SK-N-SH treated with all-trans-retinoic acid at 6 μM for 48 hours (cell line): ENCODE data around the gene UGT1A10.

Source experiments
- ATAC-seq: fragments of 200-7000 bp; cut with Tn5 transposase; 3 replicates; pipeline ENCODE4 v1.9.1; 2020; ENCODE audit warnings: mild to moderate bottlenecking, moderate library complexity
- ARNTL ChIP-seq: fragments of 450-650 bp; formaldehyde crosslinking; IDR thresholded peaks from 2 replicates; pipeline ENCODE4 v1.5.0; 2020; ENCODE audit warnings: low read depth, mild to moderate bottlenecking, moderate library complexity, borderline replicate concordance
- CREB5 ChIP-seq: fragments of 250-450 bp; sonication (Bioruptor Pico); IDR thresholded peaks from 2 replicates; pipeline ENCODE4 v1.5.1; 2020; ENCODE audit warnings: low read depth, mild to moderate bottlenecking, moderate library complexity
- CSDC2 ChIP-seq: fragments of 250-450 bp; sonication (Bioruptor Pico); IDR thresholded peaks from 2 replicates; pipeline ENCODE4 v1.5.0; 2020; ENCODE audit warnings: mild to moderate bottlenecking, moderate library complexity
- ESRRG ChIP-seq: fragments of 250-450 bp; sonication (Bioruptor Pico); IDR thresholded peaks from 2 replicates; pipeline ENCODE4 v1.6.1; 2021; ENCODE audit warnings: mild to moderate bottlenecking
- GLIS3 ChIP-seq: fragments of 250-450 bp; sonication (Bioruptor Pico); IDR thresholded peaks from 2 replicates; pipeline ENCODE4 v1.5.0; 2020; ENCODE audit warnings: mild to moderate bottlenecking, moderate library complexity
- ISL1 ChIP-seq: fragments of 250-450 bp; sonication (Bioruptor Pico); IDR thresholded peaks from 2 replicates; pipeline ENCODE4 v2.1.2; 2022; ENCODE audit warnings: mild to moderate bottlenecking, moderate library complexity
- PATZ1 ChIP-seq: fragments of 250-450 bp; sonication (Bioruptor Pico); IDR thresholded peaks from 2 replicates; pipeline ENCODE4 v1.8.0; 2020; ENCODE audit warnings: mild to moderate bottlenecking, moderate library complexity, borderline replicate concordance
- POU6F1 ChIP-seq: fragments of 250-450 bp; sonication (Bioruptor Pico); IDR thresholded peaks from 2 replicates; pipeline ENCODE4 v1.8.0; 2021; ENCODE audit warnings: low read depth, mild to moderate bottlenecking, moderate library complexity, borderline replicate concordance
- PPARA ChIP-seq: fragments of 250-450 bp; sonication (Bioruptor Pico); IDR thresholded peaks from 2 replicates; pipeline ENCODE4 v1.5.0; 2020; ENCODE audit warnings: mild to moderate bottlenecking, borderline replicate concordance
- RARB ChIP-seq: fragments of 250-450 bp; sonication (Bioruptor Pico); IDR thresholded peaks from 2 replicates; pipeline ENCODE4 v1.8.0; 2021; ENCODE audit warnings: mild to moderate bottlenecking, moderate library complexity
- SNAI2 ChIP-seq: fragments of 250-450 bp; sonication (Bioruptor Pico); IDR thresholded peaks from 2 replicates; pipeline ENCODE4 v1.5.0; 2020; ENCODE audit warnings: mild to moderate bottlenecking, moderate library complexity
- TCF4 ChIP-seq: fragments of 250-450 bp; sonication (Bioruptor Pico); IDR thresholded peaks from 2 replicates; pipeline ENCODE4 v1.8.0; 2021; ENCODE audit warnings: mild to moderate bottlenecking, moderate library complexity, borderline replicate concordance
- TOX ChIP-seq: fragments of 250-450 bp; sonication (Bioruptor Pico); IDR thresholded peaks from 2 replicates; pipeline ENCODE4 v1.8.0; 2021; ENCODE audit warnings: mild to moderate bottlenecking, moderate library complexity, borderline replicate concordance
- TSHZ2 ChIP-seq: fragments of 250-450 bp; sonication (Bioruptor Pico); IDR thresholded peaks from 2 replicates; pipeline ENCODE4 v1.5.0; 2020; ENCODE audit warnings: mild to moderate bottlenecking, moderate library complexity
- ZC3H10 ChIP-seq: fragments of 250-450 bp; sonication (Bioruptor Pico); IDR thresholded peaks from 2 replicates; pipeline ENCODE4 v1.5.1; 2021; ENCODE audit warnings: mild to moderate bottlenecking, moderate library complexity
- ZFP3 ChIP-seq: fragments of 250-450 bp; sonication (Bioruptor Pico); IDR thresholded peaks from 2 replicates; pipeline ENCODE4 v1.5.0; 2020; ENCODE audit warnings: mild to moderate bottlenecking, moderate library complexity
- ZFP30 ChIP-seq: fragments of 450-650 bp; formaldehyde crosslinking; IDR thresholded peaks from 2 replicates; pipeline ENCODE4 v1.5.0; 2022; ENCODE audit warnings: mild to moderate bottlenecking, moderate library complexity
- ZNF565 ChIP-seq: fragments of 450-650 bp; formaldehyde crosslinking; conservative IDR thresholded peaks from 2 replicates; pipeline ENCODE4 v1.5.0; 2020; ENCODE audit warnings: low read depth, mild to moderate bottlenecking, moderate library complexity
- ZNF70 ChIP-seq: fragments of 450-650 bp; formaldehyde crosslinking; IDR thresholded peaks from 2 replicates; pipeline ENCODE4 v1.5.0; 2020; ENCODE audit warnings: mild to moderate bottlenecking, moderate library complexity
- ZNF8 ChIP-seq: fragments of 450-650 bp; formaldehyde crosslinking; IDR thresholded peaks from 2 replicates; pipeline ENCODE4 v1.5.0; 2020; ENCODE audit warnings: mild to moderate bottlenecking, moderate library complexity

UGT1A10 gene

GRCh38 chr2:233817995-233818638 lies 181.9 kb downstream of the UGT1A10 start:
- TF ChIP-seq TCF4 (CRISPR knock-in tag): no peak
- TF ChIP-seq ESRRG (CRISPR knock-in tag): no peak
- no peak for TF ChIP-seq PATZ1 (CRISPR knock-in tag)
- no peak for TF ChIP-seq GLIS3
- TF ChIP-seq TOX (CRISPR knock-in tag): no peak
- no peak for TF ChIP-seq SNAI2 (CRISPR knock-in tag)
- no peak for TF ChIP-seq ZNF8 (CRISPR knock-in tag)
- no peak for TF ChIP-seq ZC3H10 (CRISPR knock-in tag)
- ATAC-seq: no peak

- TF ChIP-seq CSDC2 (CRISPR knock-in tag) (no peak), TOX (CRISPR knock-in tag) (no peak), TCF4 (CRISPR knock-in tag) (no peak), ZNF70 (no peak), PATZ1 (CRISPR knock-in tag) (no peak), ZNF8 (CRISPR knock-in tag) (no peak), ZFP3 (CRISPR knock-in tag) (no peak), TSHZ2 (no peak)
- TF ChIP-seq, all 23 proteins: peak for 0
- ATAC-seq: no peak
These were observed 182.7 kb downstream of the UGT1A10 start for GRCh38 chr2:233818639-233819621.

- ATAC-seq: no peak
- TF ChIP-seq ZNF565 (CRISPR knock-in tag) (no peak), ISL1 (no peak), PPARA (no peak), TCF4 (CRISPR knock-in tag) (no peak)
These were observed 183.9 kb downstream of the UGT1A10 start for GRCh38 chr2:233819884-233820773.

GRCh38 chr2:233820774-233821105 lies 184.5 kb downstream of the UGT1A10 start:
- TF ChIP-seq PATZ1 (CRISPR knock-in tag) (no peak), ISL1 (no peak), ZFP30 (no peak), POU6F1 (CRISPR knock-in tag) (no peak), ARNTL (CRISPR knock-in tag) (no peak), TCF4 (CRISPR knock-in tag) (no peak), ZNF565 (CRISPR knock-in tag) (no peak), ZC3H10 (CRISPR knock-in tag) (no peak), ZFP3 (CRISPR knock-in tag) (no peak), RARB (CRISPR knock-in tag) (no peak), CSDC2 (CRISPR knock-in tag) (no peak), TOX (CRISPR knock-in tag) (no peak), CREB5 (CRISPR knock-in tag) (no peak), ESRRG (CRISPR knock-in tag) (no peak)
- TF ChIP-seq, all 23 proteins: peak for 0
- no peak for ATAC-seq
